Measurements from ENCODE around the gene CSRNP3.

The CSRNP3 gene

DNA sequence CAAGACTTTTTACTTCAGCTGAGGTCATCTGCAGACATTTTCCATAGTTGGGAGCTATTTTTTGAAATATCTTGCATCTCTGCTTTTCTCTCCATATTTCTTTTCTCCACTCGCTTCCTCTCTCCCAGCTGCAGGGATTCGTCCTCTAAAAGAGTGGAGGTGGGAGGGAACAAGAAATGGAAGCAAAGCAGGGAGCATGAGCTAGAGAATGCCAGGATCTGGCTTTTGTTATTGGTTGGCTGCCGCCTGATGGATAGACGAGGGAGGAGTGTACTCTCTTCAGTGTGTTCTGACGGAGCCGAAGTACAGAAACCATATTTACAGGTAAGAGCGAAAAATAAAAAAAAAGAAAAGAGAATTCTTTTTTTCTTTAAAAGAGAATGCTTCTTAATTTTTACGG, at the start of gene CSRNP3:
CSRNP3 (plus strand) TSS at position 282 of the 400 bp plus-strand sequence. CDS start 125,368 bp downstream, outside the sequence.
- no peak for DNase-seq

DNA sequence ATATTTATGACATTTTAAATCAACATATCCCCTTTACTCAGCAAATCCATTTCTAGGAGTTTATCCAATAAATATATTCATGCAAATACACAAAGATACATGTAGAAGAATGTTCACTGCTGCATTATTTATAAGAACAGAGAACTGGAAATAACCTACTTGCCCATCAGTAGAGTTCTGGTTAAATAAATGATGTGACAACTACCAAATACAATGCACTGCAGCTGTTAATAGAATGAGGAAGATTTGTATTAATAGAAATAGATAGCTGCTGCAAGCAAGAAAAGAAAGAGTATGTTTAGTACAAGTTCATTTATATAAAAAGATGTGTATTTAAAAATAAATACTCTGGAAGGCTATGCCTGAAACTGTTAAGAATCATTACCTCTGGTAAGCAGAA, 49.3 kb upstream of the CSRNP3 start:
- DNase-seq, result no peak

DNA sequence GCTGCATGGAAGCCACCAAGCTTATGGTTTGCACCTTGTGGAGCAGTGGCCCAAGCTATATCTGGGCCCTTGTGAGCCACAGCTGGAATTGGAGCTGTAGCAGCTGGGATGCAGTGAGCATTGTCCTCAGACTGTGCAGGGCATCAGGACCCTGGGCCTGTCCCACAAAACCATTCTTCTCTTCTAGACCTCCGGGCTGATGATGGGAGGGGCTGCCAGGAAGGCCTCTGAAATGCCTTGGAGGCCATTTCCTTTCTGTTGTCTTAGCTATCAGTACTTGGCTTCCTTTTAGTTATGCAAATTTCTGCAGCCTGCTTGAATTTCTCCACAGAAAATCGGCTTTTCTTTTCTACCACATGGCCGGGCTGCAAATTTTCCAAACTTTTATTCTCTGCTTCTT, 46.4 kb upstream of the CSRNP3 start:
- no peak for DNase-seq

DNA sequence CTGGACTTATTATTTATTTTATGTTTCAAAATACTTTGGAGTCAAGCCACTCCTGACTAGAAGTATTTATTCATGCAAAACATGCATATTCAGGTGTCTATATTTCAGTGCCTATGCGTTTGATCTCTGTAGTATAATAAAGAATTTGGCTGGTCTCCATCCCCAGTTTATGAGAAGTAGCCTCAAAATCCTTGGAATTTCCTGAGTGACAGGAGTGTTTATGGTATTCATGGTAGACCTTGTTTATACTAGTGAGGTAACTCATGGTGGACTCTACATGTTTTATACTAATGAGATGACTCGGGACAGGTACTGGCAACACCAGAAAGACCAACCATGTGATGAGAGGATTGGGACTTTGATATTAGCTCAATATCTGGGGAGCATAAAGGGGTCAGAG, 43.9 kb upstream of the CSRNP3 start:
- DNase-seq, result no peak

DNA sequence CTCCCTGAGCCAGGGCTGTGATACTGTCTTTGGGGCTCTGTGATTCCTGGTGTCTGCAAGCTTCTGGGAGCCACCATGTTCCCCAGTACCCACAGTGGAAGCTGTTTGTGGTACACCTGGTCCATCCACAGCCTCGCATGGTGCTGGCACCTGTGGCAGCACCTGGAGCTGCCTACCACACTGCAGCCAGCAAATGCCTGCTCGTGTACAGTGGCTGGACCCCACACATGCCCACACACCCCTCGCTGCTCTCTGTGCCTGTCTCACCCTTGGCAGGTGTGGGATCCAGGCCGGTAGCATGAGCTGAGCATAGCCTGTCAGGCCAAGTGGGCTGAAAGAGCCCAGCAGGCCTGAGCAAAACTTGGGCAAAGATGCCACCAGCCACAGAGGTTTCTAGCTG, 41.8 kb upstream of the CSRNP3 start:
- no peak for DNase-seq

GRCh38 chr2:165428926-165429325, 40.6 kb upstream of the CSRNP3 start:
- DNase-seq, result no peak

GRCh38 chr2:165431014-165431413, 38.5 kb upstream of the CSRNP3 start:
- no peak for DNase-seq

DNA sequence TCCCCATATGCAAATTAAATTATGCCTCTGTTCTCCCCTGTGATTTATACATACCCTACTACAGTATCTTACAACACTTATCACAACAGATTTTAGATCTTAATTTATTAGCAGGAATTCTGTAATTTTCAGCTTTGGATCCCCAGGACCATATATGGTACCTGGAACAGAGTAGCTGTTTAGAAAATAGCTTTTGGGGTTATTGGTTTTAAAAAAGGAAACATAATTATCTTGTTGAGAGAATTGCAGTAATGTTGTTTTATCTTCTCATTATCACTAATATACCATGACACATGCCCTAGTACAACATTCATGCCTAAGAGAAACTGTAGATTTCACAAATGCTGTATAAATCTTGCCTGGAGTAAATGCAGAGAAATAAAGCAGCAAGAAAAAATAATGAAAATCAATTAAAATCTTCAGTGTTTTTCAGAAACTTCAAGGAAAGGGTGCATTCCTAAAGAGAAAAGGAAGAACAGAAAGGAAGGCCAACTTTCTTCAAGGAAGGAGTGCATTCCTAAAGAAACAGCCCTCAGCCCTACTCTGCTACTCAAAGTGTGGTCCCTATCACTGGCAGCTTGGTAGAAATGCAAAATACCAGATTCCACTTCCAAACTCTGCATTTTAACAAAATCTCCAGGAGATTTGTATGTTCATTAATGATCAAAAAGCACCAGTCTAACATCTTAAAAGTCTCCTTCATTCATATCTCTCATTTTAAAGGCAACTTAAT, 37.1 kb upstream of the CSRNP3 start:
- no peak for DNase-seq

DNA sequence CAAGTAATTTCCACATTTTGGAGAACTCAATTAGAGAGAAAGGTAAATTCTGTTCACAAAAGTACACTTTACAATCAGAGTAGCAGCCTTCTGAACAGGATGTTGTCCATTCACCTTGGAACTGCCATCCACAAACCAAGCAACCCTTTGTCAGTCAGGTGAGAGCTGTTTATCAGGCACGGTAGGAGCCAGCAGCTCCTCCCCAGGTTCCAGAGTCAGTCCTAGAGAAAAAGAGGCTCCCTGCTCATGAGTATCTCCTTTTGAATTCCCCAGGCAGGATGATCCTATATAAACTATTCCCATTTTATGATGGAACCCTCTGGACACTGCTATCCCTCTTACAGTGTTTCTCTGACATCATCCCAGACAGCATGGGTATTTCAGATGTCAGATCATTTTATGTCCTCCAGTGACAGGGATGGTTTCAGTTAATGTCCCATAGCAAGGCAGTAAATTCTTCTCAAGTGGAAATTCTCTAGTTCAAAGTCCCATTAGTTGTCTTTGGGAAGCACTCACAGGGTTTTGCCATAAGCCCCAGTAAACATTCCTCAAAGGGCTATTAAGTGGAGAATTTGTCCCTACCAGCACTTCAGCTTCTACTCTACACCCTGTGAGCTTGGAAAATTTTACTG, 34.5 kb upstream of the CSRNP3 start:
- DNase-seq, result no peak

- DNase-seq, result no peak
Observed at GRCh38 chr2:165435611-165436010, 33.9 kb upstream of the CSRNP3 start.

DNA sequence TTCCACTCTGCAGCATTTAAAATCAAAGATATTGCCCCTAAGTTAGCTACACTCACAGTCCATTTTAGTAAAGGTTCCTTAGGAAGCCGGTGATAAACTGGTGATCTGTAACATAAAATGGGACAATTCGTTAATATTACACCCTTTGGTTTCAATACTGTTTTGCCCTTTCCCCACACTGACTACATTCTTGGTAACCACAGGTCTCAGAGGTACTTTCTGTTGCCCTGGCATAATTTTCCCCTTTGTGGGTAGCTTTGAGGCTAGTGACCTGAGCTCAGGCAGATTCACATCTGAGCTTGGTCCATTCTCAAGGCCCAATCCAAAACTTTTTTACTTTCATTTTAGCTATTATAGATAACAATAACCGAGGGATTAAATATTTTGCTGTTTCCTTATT, 32.9 kb upstream of the CSRNP3 start:
- no peak for DNase-seq

GRCh38 chr2:165440367-165440766, 29.1 kb upstream of the CSRNP3 start:
- no peak for DNase-seq

DNA sequence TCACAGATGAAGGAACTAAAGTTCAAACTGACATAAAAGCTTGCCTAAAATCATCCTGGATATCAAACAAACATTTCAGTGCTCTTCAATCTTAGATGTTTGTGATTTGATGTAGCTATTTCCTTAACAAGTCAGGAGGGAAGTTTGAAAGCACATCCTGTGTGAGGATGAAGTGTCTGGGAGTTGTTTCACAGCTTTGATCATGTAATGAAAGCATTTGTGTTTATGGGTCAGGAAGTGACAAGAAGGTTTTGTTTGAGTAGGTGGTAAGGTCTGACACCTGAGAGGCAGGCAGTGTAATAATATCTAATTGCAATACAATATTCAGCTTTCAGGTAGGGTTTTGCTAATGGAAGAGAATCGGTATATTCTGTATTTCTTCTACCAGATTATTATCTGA, 26.0 kb upstream of the CSRNP3 start:
- no peak for DNase-seq

GRCh38 chr2:165448406-165448805, 21.1 kb upstream of the CSRNP3 start:
- DNase-seq, result no peak

- DNase-seq, result no peak
Observed at GRCh38 chr2:165450156-165450555, 19.3 kb upstream of the CSRNP3 start.

GRCh38 chr2:165452327-165452726, 17.2 kb upstream of the CSRNP3 start:
- DNase-seq, result no peak

DNA sequence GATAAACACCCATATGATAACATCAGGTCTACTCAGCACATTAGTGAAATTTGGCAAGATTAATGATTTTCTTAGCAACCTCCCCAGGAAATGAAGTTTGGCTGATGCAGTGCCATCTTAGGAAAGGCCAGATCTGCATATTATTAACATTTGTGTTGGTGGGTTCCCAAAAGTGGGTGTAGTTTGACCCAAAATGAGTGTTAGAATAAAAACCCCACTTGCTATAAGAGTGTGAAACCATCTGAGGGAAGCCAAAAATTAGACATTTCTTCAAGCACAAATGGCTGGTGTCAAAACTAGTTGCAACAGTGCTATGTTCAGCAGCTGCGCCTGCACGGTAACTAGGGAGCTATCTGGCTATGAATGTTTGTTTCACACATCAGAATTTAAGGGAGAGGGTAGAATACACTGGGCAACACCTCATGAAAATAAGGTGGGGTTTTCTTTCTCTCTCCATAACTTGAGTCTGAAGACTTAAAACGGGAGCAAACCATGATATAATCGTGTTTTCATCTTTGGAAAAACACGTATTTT, 15.9 kb upstream of the CSRNP3 start:
- DNase-seq, result no peak

DNA sequence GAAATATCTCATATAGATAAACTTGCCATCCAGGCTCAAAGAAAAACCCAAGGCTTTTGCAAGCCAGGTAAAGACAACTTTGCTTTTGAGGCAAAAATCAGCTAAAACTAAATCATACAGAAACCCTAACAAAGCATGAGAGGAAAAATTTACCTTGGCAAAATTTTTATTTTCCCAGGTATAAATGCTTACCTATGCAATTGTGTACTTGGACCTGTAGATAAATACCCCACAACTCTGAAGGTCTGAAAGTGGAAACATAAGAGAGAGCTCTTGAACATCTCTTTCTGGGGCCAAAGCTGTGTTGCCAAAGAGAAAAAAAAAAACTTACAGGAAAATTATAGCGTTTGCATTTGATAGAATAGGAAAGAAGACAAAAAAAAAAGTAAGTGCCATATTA, 14.6 kb upstream of the CSRNP3 start:
- no peak for DNase-seq

- DNase-seq, result no peak
Observed at GRCh38 chr2:165456027-165456426, 13.5 kb upstream of the CSRNP3 start.

GRCh38 chr2:165462443-165462842, 7.1 kb upstream of the CSRNP3 start:
- no peak for DNase-seq

DNA sequence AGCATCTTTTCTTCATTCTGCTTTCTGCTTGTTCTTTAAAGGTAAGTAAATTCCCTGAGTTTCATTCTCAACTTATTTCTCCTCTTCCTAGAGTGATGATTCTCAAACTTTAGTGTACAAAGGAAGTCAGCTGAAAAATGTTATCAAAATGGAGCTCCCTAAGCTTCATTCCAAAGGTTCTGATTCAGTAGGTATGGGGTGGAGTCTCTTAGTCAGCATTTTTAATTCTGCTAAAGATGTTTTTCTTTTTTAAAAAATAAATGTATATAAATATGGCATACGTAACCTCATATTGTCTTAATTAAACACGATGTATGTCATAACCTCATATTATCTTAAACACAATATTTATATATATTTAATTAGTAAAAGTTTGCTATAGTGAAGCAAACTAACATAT, 3.1 kb upstream of the CSRNP3 start:
- DNase-seq, result no peak

GRCh38 chr2:165467921-165468320, 1.6 kb upstream of the CSRNP3 start:
- no peak for DNase-seq

DNA sequence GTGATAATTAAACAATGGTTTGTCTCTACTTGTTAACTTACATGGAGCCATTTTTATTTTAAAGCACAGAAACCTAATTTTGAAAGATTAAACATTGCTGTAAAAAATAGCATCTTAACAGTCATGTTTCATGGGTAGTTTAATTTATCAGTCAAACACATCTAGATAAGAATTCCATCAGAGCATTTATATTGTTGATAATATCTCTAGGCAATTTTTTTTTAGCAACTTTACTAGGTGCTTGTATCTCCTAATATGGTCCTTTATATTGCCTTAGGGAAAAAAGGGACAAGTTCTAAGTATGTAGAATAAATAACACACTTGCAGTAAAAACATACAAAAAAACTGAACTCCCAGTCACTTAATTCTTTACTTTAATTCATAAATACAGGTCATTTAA, 863 bp downstream of the CSRNP3 start:
- DNase-seq, result no peak

GRCh38 chr2:165471349-165471950, 2.0 kb downstream of the CSRNP3 start:
- DNase-seq, result no peak

Measured in activated effector memory CD4-positive, alpha-beta T cell treated with anti-CD3 and anti-CD28 coated beads, Interleukin-2, amount 50 U/mL, for 16 hours (primary cell).